ENCODE measurements around the gene SLCO4A1.

The SLCO4A1 gene

DNA sequence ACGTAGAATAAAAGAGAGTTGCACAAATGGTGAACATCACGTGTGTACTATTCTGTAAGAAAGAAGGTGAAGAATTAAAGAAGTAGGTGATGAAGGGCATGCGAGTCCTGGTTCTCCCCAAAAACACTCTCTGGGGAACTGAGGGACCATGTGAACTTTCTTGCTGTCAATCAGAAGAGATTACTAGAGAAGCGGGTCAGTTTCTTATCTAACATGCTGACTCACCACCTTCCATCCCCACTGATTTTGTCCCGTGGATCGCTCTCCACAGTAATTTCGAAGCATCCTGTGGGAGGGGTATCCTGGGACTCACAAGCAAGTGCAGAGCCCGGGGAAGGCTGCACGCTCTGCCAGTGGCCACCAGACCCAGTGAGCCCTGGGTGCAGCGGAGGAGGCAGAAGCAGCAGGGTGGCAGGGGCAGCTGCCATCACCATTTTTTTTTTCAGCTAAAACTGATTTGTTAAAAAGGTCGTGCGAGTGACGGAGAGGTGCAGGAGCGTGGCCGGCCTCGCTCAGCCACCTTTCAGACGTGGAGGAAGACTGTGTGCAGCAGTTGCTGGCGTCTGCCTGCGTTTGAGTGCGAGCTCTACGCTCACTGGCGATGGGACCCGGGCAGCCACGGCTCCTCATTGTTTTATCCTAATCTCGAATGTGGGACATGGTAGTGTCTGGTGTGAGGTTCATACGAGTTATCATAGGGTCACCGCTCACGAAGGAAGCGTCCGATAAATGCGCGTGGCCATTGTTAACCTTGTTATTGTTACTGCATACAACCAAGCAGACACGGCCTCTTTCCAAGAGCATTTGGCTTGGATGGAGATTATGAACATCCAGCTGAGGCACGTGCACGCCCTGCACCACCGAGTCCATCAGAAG is 28.0 kb upstream of the SLCO4A1 start:
- H3K9me3 ChIP-seq: no peaks in the 10 kb centered on the region
- H3K27me3 ChIP-seq (ENCODE audit: low read depth): no peaks in the 10 kb centered on the region; the same call in 1 of the 2 replicates
- no peaks in the 10 kb centered on the region for H3K36me3 ChIP-seq (replicated peaks)
- no peaks in the 10 kb centered on the region for H3K4me1 ChIP-seq
- no peak for DNase-seq (ENCODE audit: low spot score in 2 of 2)
- in situ Hi-C loops (cut with MboI; ENCODE audit: low sequenced_read_pairs): no loop called here
- H3K4me3 ChIP-seq: no peak overlapping the region

DNA sequence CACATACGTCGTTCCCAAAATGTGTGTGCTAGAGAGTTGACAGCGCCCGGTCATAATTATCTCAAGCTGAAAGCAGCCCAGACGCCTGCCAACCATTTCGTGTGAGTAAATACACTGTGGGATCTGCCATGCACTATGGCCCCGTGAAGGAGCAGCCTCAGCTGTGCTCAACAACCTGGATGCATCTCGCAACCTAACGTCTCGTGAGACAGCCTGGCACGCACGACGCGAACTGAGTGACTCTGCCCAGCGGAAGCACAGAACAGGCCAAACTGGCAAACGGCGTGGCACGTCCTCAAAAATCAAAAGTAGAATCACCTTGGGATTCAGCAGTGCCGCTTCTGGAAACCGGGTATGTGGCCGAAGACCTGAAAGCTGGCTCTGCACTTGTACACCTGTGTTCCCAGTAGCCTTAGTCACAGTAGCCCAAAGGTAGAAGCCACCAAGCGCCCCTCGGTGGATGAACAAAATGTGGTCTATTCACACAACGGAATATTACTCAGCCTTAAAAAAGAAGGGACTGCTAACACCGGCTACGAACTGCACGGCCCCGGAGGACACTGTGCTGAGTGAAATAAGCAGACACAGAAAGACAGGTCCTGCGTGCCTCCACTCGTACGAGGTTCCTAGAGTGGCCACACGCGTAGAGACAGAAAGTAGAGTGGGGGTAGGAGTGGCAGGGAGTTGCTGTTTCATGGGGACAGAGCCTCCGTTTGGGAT is 27.2 kb upstream of the SLCO4A1 start:
- H3K4me3 ChIP-seq: no peak overlapping the region
- in situ Hi-C loops (cut with MboI; ENCODE audit: low sequenced_read_pairs): loop anchor here (5.0 kb wide), 1 partner anchor 113 kb away; no protein-coding TSS in a partner anchor
- H3K4me1 ChIP-seq: no peaks in the 10 kb centered on the region
- H3K9me3 ChIP-seq: no peaks in the 10 kb centered on the region
- H3K27me3 ChIP-seq (ENCODE audit: low read depth): no peaks in the 10 kb centered on the region; the same call in 1 of the 2 replicates
- no peak for DNase-seq (ENCODE audit: low spot score in 2 of 2)
- H3K36me3 ChIP-seq (replicated peaks): no peaks in the 10 kb centered on the region

DNA sequence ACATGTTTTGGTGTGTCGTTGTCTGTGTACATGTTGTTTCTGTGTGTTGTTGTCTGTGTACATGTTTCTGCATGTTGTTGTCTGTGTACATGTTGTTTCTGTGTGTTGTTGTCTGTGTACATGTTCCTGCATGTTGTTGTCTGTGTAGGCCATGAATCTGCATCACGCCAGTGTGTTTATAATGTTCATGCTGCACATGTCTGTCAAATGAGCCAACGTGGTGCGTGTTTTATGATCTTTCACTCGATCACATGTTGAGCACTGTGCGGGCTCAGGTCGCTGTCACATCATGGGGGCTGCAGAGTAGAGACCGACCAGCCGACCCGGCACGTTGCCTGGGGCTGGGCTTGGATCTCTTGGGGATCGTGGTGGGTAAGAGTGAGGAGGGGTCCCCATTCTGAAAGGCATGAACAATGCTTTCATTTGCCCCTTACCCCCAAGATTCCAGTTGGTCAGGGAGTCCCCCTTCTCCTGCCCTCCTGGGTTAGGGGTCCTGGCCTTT is 26.5 kb upstream of the SLCO4A1 start:
- in situ Hi-C loops (cut with MboI; ENCODE audit: low sequenced_read_pairs): loop anchor here (5.0 kb wide), 1 partner anchor 114 kb away; no protein-coding TSS in a partner anchor
- H3K9me3 ChIP-seq: no peaks in the 10 kb centered on the region
- H3K36me3 ChIP-seq (replicated peaks): no peaks in the 10 kb centered on the region
- DNase-seq (ENCODE audit: low spot score in 2 of 2): no peak
- no peaks in the 10 kb centered on the region for H3K4me1 ChIP-seq
- H3K27me3 ChIP-seq (ENCODE audit: low read depth): no peaks in the 10 kb centered on the region; the same call in 1 of the 2 replicates
- H3K4me3 ChIP-seq: no peak overlapping the region

DNA sequence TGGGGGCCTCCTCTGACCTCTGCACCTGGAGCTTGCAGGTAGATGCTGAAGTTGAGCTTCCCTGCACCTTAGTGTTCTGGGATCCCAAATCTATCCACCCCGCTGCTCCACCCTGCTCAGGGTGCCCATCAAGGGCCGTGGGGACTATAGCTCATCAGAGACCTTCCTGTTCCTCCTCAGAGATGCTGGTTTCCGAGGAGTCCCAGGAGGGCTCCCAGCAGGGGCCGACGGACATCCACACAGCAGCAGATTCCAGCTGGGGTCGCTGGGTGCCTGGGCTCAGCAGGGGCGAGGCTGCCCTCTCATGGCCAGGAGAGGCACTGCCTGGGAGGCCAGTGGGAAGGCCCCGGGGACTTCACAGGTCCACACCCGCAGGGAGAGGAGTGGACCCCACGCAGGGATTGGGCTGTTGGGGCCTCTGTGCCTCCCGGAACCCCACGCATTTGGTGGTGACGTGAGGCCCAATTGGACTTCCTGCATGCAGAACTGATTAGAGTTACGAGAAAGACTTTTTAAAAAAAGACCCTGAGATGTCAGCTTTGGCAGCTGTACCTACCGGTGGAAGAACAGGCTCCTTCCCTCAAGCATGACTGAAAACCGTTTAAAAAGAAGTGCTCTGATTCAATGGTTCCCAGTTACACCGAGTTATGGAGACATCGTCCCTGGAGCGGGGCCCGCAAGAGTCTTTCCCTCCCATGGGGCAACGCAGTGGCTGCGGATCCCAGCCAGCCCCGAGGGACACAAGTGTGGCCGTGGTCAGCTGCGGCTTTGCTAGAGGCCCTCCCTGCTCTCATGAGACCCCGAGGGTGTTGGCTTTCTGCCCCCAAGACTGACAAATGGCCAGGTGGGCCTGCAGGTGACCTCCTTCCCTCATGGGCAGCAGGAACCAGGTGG is 25.3 kb upstream of the SLCO4A1 start:
- Histone ChIP-seq H3K36me3 (replicated peaks) (no peaks in the 10 kb centered on the region), H3K27me3 (ENCODE audit: low read depth) (no peaks in the 10 kb centered on the region; the same call in 1 of the 2 replicates), H3K4me1 (no peaks in the 10 kb centered on the region), H3K9me3 (no peaks in the 10 kb centered on the region), H3K4me3 (no peak overlapping the region)
- in situ Hi-C loops (cut with MboI; ENCODE audit: low sequenced_read_pairs): loop anchor here (5.0 kb wide), 1 partner anchor 115 kb away; no protein-coding TSS in a partner anchor
- peak; percentile 61 to 87 for DNase-seq (ENCODE audit: low spot score in 2 of 2)

DNA sequence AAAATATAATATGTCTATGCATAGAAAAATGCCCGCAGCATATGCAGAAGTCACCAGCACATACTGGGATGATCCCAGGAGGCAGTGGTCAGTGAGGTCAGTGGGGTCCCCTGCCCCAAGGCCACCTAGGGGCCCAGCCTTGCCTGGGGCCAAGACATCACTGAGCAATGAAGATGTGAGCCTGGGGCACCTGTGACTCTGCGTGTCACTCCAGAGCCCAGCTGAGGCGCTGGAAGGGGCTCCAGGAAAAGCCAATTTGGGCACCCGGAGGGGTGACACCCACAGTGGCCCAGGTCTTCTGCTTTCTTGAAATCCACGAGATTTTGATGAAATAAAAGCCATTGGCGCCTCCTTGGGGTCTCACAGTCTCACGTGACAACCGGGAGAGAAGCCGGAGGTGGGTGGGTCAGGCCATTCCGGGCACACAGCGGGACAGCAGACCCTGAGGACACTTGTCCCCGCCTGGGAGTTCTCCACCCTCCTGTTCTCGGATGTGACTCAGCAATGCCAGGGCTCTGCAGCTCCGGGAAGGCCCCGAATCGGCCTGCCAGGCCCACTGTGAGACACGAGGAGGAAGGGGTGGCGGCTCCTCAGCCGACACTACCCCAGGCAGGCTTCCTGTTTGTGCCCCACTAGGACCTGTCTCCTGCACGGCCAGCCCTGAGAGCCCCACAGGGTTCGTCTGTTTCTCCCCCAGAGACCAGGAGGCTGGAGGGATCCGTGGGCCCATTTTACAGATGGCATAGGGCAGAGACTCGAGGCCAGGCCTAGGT is 24.4 kb upstream of the SLCO4A1 start:
- Histone ChIP-seq H3K4me3 (no peak overlapping the region), H3K36me3 (replicated peaks) (no peaks in the 10 kb centered on the region), H3K4me1 (no peaks in the 10 kb centered on the region), H3K9me3 (no peaks in the 10 kb centered on the region), H3K27me3 (ENCODE audit: low read depth) (no peaks in the 10 kb centered on the region; the same call in 1 of the 2 replicates)
- DNase-seq (ENCODE audit: low spot score in 2 of 2): no peak
- in situ Hi-C loops (cut with MboI; ENCODE audit: low sequenced_read_pairs): loop anchor here (5.0 kb wide), 1 partner anchor 116 kb away; no protein-coding TSS in a partner anchor

DNA sequence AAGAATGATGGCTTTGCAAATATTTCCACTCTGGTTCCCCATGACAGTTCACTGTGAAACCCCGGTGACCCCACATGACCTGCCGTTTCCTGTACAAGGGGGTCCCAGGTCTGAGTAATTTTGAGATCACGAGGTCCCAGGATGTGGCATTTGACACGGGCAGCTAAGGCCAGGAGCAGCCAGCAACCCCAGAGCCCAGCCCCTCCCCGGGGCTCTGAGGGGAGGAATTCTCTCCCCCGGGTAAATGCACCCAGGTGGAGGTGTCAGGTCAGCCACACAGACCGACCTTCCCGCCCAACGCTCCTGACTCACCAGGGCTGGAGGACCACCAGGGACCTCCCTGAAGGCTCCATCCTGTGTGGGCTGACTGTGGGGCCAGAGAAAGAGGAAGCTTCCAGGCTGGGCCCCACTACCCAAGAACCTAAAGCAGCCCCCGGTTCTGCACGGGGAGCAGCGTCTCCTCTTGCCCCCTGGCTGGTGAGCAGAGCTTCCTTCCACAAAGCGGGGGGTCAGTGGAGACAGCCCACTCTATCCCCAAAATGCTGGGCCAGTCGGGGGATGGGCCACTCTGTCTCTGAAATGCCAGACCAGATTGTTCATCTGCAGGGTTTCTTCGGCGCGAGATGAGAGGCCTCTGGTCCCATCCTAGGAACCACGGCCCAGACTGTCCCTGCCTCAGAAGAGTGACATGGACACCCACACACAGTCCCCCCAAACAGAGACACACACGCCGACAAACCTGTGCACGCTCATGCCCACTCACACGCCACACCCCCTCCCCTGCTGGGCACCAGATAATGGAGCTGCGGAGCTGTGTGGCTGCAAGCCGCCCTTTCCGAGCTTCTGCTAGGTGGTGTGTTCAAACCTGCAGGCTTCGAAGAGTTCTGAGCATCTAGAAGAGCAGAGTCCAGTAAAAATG is 23.4 kb upstream of the SLCO4A1 start:
- no peaks in the 10 kb centered on the region for H3K9me3 ChIP-seq
- no peaks in the 10 kb centered on the region for H3K36me3 ChIP-seq (replicated peaks)
- DNase-seq (ENCODE audit: low spot score in 2 of 2): no peak
- H3K27me3 ChIP-seq (ENCODE audit: low read depth): no peaks in the 10 kb centered on the region; the same call in 1 of the 2 replicates
- peaks cover 8% of the 10 kb centered on the region for H3K4me1 ChIP-seq
- no peak overlapping the region for H3K4me3 ChIP-seq
- in situ Hi-C loops (cut with MboI; ENCODE audit: low sequenced_read_pairs): loop anchor here (5.0 kb wide), 1 partner anchor 117 kb away; no protein-coding TSS in a partner anchor

DNA sequence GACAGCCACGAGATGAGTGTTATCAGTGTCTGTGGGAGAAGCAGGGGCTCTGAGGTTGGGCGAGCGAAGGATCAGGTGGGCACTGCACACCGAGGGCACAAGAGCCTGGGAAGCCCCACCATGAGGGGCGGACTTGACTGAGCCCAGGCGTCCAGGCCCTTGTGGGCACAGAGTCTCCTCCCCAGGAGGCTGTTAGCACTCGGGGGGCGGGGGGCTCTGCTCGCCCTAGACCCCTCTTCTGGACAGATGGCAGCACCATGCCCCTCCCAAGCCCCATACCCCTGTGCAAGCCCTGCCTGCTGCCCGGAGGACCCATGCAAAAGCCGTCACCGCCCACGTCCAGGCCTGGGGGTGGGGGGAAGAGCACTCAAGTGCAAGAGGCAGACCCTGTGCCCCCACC is 21.7 kb upstream of the SLCO4A1 start:
- H3K4me3 ChIP-seq: no peak overlapping the region
- H3K27me3 ChIP-seq (ENCODE audit: low read depth): no peaks in the 10 kb centered on the region; the same call in 1 of the 2 replicates
- H3K4me1 ChIP-seq: peaks cover 14% of the 10 kb centered on the region
- in situ Hi-C loops (cut with MboI; ENCODE audit: low sequenced_read_pairs): no loop called here
- no peak for DNase-seq (ENCODE audit: low spot score in 2 of 2)
- no peaks in the 10 kb centered on the region for H3K9me3 ChIP-seq
- H3K36me3 ChIP-seq (replicated peaks): no peaks in the 10 kb centered on the region

DNA sequence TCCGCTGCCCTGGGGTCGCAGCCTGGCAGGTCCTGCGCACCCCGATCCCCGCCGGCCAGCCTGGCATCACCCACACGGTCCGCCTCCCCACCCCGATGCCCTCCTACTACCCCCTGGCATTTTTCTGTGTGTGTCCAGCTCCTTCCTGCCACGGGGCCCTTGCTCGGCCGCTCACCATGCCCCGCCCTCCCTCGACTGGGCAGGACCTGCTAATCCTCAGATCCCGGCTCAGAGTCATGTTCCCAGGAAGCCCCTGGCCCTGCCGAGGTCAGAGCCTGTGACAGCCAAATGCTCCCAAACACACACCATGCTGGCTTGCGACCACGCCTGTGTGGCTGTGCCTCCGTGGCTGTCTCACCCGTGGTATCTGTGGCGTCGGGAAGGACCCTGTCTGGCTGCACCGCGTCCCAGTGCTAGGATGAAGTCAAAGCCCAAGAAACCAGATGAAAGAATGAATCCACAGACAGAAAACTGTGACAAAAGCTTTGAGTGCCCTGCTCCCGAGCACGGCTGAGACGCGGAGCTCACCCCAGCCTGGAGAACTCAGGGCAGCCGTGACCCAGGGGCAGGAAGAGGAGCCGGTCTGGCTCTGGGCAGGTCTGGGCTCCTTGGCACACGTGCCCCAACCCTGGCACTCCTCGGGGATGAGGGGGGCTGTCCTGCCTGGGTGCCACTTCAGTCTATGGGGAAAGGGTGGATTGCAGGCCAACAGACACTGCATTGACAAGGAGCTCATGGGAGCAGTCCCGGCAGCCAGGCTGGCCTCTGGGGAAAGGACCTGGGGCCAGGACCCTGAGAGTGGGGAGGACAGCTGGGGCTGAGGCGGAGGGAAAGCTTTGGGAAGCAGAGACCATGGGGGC is 20.8 kb upstream of the SLCO4A1 start:
- no peak overlapping the region for H3K4me3 ChIP-seq
- peaks cover 14% of the 10 kb centered on the region for H3K4me1 ChIP-seq
- no peaks in the 10 kb centered on the region for H3K36me3 ChIP-seq (replicated peaks)
- no peaks in the 10 kb centered on the region for H3K9me3 ChIP-seq
- DNase-seq (ENCODE audit: low spot score in 2 of 2): peak in 1 of 2 experiments; percentile 27
- in situ Hi-C loops (cut with MboI; ENCODE audit: low sequenced_read_pairs): no loop called here
- H3K27me3 ChIP-seq (ENCODE audit: low read depth): no peaks in the 10 kb centered on the region

DNA sequence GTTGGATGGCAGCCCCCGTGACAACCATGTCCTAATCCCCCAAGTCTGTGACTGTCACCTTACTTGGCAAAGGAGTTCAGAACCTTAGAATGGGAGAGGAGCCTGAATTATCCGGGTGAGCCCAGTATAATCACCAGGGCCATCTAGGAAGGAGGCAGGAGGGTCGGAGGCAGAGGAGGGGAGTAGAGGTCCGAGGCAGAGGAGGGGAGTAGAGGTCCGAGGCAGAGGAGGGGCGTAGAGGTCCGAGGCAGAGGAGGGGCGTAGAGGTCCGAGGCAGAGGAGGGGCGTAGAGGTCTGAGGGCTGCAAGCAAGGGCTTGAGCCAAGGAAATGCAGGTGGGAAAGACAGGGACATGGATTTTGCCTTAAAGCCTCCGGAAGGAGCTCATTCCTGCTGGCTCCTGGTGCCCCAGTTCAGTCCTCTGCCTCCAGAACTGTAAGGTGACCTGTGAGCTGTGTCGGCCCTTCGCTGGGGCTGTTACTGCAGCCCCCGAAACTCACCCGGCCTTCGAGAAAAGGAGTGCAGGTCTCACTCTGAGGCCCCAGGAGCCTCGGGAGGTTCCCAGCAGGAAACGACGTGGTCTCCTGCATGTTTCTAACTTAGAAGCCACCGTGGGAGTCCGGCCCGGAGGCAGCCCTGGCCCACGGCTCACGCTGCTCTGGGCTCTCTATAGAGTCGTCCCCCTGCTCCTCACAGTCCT is 20.0 kb upstream of the SLCO4A1 start:
- no peaks in the 10 kb centered on the region for H3K9me3 ChIP-seq
- in situ Hi-C loops (cut with MboI; ENCODE audit: low sequenced_read_pairs): no loop called here
- no peaks in the 10 kb centered on the region for H3K36me3 ChIP-seq (replicated peaks)
- H3K27me3 ChIP-seq (ENCODE audit: low read depth): no peaks in the 10 kb centered on the region
- no peak overlapping the region for H3K4me3 ChIP-seq
- no peak for DNase-seq (ENCODE audit: low spot score in 2 of 2)
- peaks cover 14% of the 10 kb centered on the region for H3K4me1 ChIP-seq

DNA sequence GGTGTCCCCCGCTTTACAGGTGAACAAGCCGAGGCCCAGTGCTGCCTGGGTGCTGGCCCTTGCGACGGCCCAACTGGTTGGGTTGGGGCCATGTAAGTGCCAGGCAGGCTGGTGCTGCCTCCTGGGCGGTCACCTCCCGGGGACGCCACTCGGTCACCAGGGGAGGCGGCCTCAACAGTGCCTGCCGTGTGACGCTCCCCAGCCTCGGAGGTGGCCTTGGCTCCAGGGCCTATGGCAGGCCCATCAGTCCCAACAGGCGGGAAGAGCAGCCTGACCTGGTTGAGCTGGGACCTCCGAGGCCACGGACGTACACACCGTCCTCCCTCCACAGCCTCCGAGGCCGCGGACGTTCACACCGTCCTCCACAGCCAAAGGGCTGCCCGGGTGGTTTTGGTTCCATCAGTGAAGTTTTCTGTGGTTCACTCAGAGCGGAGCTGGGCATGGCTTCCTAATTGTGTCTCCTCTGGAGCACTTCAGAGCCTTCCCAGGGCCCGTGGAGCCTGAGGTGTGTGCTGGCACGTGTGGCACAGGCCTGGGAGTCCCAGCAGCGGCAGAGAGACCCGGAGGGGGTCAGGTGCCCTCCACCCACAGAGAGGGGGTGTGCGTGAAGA is 19.3 kb upstream of the SLCO4A1 start:
- peaks cover 14% of the 10 kb centered on the region for H3K4me1 ChIP-seq
- no peak for DNase-seq (ENCODE audit: low spot score in 2 of 2)

More for the DNA sequence above, 19.3 kb upstream of the SLCO4A1 start:
- H3K27me3 ChIP-seq (ENCODE audit: low read depth): no peaks in the 10 kb centered on the region
- no peaks in the 10 kb centered on the region for H3K9me3 ChIP-seq
- H3K36me3 ChIP-seq (replicated peaks): no peaks in the 10 kb centered on the region
- no peak overlapping the region for H3K4me3 ChIP-seq
- in situ Hi-C loops (cut with MboI; ENCODE audit: low sequenced_read_pairs): no loop called here

Data from HAP-1 (cell line).